GM19099 (cell line): ENCODE results near the gene CPE.

ENCODE experiments used
- POLR2A ChIP-seq: IDR thresholded peaks from 3 replicates; pipeline ENCODE4 v1.6.1; 2011; ENCODE audit warnings: low read depth; ENCODE audit not compliant: insufficient read length; ENCODE audit errors: extremely low read depth

The CPE gene

DNA sequence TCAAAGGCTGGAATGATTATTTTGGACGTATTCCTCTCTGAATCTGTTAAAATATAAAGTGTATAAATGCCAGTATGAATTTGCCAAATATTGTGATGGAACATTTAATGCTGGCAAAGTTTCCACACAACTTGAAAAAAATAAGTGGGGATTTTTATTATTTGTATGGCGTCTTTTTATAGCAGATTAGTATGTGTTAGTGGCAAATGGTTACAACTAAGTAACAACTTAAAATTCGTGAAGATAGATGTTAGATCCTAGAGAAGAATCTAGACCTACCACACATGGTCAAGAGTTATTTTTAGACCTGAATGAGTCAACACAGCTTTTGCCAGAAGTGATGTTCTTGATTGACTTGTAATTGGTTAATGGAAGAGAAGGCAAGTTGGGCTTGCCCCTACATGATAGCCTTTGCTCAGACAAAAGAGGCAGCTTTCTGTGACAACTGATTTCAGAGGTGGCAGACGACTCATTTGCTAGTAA is 4.8 kb downstream of the CPE start:
- no peak for TF ChIP-seq POLR2A

DNA sequence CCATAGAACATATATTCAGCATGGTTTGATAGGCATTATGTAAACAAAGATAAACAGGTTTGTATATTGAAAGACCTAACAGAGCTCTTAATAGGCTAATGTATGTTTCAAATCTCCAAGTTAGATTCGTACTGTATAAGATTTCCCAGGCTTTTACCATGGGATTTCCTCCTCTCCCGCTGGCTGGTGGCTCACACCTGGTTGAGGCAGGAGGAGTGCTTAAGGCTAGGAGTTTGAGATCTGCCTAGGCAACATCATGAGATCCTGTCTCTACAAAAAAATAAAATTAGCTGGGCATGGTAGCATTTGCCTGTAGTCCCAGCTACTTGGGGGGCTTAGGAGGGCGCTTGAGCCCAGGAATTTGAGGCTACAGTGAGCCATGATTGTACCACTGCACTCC is 5.4 kb downstream of the CPE start:
- no peak for TF ChIP-seq POLR2A

DNA sequence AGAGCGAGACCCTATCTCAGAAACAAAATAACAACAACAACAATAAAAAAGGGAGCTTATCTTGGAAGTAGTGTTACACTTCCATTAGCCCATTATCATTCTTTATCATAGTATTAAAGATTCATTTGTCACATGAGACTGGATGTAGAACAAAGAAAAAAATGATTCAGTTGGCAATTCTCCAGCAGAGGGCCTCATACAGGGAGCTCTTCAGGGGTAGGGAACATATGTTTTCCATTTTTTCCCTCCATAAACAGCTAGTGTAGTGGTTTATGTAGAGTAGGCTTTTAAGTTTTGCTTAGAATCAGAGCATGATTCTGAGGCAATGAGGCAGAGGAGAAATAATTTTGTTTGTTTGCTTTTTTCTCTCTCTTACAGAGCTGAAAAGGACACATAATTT is 5.8 kb downstream of the CPE start:
- no peak for TF ChIP-seq POLR2A

DNA sequence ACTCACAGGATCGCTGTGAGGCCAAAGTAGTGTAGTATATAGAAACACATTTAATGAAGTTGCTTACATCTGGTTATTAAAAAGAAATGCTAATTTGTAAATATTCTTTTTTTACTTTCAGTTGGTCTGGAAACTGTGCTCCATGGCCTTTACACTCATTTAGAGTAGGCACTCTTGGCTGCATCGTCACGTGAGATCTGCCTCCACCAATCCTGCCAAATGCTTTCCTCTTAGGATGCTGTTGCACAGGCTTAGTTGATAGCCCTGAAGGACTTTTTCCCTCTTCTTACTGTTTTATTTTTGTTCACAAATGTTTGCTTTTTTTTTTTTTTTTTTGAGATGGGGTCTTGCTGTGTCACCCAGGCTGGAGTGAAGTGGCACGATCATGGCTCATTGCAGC is 6.3 kb downstream of the CPE start:
- no peak for TF ChIP-seq POLR2A

DNA sequence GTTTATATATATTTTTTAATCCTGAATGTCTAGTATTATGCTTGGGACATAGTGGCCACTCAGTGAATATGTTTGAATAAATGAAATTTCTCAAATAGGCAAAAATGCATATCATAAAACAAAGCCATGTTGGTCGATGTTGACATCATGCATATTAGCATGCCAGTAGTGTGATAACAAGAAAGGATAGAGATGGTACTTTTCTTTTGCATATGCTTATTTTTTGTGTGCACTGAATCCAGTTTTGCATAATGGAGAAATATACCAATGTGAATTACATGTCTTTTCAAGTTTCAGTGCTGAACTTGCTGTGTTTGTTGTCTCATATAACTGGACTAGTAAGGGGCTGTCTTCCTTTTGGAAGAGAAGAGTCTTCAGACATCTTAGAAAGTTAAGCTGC is 7.5 kb downstream of the CPE start:
- no peak for TF ChIP-seq POLR2A

DNA sequence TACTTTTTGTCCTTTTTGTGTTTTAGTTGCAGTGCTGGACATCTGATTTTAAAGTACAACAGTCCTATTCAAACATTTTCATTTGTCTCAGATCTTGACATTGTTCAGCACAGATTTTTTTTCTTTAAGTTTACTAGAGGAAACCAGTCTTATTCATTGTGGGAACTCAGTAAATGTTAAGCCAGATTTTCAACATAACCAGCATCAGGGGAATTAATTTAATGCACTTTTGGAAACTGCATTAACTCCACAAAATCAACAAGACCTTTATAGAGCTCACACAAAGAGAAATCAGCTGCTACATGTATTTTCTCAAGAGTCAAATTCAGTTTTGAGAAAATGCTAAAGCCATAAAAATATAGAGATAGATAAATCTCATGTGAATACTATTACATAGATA is 9.9 kb downstream of the CPE start:
- TF ChIP-seq POLR2A = no peak

DNA sequence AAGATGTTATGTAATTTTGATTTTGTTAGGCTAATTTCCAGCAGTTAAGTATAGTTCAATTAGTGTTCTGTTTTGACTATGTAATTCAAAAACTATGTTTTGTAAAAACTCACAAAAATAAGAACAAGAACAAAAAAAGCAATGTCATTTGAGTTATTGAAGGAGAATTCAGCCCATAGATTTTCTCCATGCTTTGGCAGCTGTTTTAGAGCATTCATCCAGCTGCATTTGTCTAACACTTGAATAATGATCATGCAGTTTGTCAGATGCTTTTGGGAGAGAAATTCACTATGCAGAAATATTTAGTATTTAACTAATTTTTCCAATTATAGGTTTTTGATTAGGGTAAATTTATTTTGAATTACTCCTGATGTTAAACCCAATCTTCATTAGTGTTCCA is 14.2 kb downstream of the CPE start:
- no peak for TF ChIP-seq POLR2A

DNA sequence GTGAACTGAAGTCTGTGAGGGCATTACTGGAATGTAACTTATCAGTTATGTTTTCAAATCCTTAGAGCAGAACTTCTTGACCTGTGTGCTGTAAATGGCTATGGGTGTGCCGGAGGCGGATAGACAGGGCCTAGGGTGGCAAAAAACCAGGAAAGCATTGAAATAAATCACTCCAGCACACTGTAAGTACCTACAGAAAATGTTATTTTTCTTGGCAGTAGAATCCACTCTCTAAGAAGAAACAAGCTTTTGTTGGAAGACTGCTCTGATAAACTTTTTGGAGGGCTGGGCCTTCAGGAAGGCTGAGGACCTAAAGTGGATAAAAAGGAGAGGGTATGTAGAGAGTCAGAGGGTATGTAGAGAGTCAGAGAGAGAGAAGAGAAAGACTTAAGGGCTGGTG is 14.9 kb downstream of the CPE start:
- no peak for TF ChIP-seq POLR2A

DNA sequence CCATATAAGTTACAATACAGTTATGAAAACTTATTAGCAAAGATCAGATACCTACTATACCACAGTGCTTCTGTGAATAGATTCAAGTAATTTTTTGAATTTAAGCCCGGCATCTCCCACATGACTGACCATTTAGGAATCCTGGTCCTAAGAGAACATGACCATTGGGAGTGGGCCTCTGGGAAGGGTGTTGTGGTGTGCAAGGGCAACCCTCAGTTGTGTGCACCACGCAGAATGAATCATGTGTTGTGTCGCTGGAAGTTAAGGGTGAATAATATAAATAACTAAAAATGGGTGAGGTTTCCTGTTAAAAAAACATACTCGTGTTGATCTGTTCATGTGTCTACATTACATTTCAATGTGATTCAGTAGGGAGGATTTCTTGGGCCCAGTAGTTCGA is 15.5 kb downstream of the CPE start:
- TF ChIP-seq POLR2A = no peak

DNA sequence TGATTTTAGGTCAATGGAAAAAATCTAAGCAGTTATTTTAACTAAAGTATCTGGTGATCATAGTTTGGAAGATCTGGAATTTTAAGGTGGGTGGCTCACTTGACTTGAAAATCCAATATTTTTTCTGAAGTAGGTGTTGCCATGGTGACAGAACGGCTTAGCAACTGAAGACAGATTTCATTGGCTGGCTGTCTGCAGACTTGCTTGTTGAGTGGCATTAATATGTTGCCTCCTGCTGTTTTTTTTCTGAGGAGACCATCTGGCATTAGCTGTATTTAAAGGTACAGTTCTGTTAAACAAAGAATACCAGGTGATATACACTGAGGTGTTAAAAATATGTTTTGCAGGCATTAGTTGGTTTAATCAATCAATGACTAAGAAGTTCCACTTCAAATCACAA is 19.8 kb downstream of the CPE start:
- TF ChIP-seq POLR2A = no peak

DNA sequence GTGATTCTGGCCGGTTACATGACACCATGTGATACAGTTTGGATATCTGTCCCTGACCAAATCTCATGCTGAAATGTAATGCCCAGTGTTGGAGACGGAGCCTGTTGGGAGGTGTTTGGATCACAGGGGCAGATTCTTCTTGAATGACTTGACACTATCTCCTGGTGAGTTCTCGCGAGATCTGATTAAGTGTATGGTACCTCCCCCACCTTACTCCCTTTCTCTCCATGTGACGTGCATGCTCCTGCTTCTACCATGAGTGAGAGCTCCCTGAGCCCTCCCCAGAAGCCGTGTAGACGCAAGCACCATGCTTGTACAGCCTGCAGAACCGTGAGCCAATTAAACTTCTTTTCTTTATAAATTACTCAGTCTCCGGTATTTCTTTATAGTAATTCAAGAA is 23.6 kb downstream of the CPE start:
- TF ChIP-seq POLR2A = no peak

DNA sequence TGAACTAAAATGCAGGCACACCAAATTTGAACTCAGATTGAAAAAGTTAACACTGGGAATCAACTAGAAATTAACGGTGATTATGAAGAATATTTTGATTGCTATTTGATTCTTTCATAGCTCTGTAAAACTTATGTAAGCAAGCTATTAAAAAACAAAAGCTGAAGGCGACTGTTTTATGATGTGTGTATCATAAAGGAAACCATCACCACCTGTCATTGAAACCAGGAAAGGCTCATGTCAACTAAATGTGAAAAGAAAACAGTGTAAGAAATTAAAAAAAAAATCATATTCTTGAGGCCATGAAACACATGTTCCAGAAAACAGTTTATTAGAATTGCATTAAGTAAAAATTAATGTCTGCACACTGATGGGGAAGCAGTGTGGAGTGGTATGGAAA is 24.2 kb downstream of the CPE start:
- TF ChIP-seq POLR2A = no peak

DNA sequence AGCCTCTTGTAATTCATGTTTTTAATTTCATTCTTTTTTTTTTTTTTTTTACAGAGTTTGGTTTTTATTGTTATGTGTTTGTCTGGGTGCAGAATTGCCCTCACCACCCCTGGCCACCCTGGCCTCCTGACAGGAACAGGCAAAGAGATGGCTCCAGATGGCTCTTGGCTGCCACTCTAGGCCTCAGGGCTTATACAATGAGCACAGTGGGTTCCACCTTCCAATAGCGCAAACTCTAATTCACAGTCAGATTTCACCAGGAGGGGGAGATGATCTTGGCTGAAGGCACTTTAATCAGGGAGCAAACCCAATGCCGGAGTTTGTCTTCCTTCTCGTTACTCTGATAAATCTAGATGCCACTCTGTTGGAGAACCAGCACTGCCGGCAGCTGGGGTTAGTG is 24.8 kb downstream of the CPE start:
- no peak for TF ChIP-seq POLR2A

DNA sequence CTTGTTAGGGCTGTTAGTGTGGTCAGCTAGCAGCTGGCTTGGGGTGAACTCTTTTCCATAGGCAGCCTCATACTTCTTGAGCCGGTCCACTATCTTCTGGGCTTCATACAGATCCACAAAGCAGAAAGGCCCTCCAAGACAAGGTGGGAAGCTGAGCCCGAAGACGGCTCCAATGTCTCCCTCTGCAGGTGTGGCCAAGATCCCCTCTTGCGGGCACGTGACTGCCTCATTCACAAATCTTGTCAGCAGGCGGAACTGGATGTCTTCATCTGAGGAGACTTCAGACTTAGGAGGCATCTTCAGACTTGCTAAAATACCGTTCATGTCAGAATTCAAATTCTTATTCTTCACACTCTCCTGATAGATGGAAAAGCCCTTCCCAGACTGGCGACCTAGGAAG is 25.3 kb downstream of the CPE start:
- TF ChIP-seq POLR2A = no peak

DNA sequence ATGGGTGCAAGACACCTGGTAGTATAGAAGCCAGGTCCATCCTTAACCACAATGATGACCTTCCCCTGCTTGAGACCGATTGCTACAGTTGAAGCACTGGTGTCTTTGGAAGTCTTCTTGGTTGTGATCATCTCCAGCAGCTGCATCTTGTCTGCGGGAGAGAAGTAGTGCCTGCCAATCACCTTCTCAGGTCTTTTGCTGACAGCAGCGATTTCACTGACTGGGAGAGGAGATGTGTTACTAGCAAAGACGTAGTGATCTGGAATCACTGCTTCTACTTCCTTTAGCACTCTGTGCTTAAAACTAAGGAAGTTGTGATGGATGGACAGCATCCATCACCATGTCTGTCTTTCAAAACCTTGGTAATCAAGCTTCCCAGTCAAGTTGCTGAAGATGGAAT is 25.9 kb downstream of the CPE start:
- no peak for TF ChIP-seq POLR2A

DNA sequence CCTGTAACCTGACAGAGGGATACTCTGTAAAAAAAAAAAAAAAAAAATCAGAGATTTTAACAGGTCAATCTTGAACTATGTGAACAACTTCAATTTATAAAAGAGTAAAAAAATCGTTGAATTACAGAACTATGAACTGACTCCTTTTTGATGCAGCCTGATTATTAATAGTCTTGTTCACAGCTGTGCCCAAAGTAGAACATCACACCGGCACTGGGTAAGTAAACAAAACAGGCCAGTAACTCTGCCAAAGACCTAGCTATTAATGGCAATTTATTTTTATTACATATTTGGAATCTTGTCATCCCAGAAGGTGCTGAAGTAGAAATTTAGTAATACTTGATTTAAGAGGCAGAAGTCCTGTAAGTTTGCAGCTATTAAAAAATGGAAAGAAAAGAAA is 31.4 kb downstream of the CPE start:
- no peak for TF ChIP-seq POLR2A

DNA sequence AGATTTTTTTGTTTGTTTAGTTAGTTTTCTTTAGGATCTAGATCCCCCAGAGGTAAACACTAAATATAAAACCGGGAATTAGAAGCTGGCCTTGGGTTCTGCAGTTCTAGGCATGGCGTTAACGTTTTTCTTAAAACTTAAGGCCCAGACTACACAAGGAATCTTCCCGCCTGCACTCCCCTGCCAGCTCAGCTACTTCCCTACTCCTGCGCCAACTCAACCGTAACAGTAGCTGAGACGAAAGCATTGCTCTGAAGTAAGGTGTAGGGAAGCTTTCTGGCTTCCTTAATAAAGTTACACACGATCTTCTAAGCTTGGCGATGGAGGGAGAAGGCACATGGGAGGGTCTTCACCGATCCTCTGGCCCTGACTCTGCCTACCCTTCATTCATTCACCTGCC is 37.1 kb downstream of the CPE start:
- no peak for TF ChIP-seq POLR2A

DNA sequence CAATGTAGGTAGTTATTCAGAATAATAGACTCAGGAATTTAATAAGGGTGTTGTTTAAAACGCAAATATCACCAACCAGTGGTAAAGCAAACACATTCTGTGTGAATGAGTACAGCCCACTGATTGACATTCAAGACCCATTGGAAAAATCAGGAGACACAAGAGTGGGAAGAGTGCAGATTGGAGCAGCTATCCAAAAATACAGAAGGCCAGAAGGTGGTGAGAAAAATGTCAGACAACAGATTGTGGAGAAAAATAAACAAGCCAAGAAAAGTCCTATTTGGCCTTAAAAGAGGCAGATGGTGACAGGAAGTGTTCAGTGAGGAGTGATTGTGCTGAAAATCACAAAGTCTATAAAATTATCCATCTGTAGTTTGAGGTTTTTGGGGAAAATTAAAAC is 39.3 kb downstream of the CPE start:
- no peak for TF ChIP-seq POLR2A

DNA sequence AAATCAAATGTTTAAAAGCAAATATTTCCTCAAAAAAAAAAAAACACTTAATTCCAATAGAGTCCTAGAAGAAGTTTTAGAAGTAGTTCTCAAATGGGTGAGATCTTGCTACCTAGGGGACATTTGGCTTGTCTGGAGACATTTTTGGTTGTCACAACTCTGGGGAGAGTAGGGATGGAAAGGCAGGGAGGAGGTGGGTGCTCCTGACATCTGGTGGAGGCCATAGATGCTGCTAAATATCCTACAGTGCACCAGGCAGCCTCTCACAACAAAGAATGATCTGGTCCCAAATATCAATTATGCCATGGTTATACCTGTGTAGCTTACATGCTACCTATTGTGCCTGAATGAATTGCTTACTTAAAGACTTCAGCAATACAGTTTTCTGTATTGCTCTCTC is 46.8 kb downstream of the CPE start:
- TF ChIP-seq POLR2A = no peak

DNA sequence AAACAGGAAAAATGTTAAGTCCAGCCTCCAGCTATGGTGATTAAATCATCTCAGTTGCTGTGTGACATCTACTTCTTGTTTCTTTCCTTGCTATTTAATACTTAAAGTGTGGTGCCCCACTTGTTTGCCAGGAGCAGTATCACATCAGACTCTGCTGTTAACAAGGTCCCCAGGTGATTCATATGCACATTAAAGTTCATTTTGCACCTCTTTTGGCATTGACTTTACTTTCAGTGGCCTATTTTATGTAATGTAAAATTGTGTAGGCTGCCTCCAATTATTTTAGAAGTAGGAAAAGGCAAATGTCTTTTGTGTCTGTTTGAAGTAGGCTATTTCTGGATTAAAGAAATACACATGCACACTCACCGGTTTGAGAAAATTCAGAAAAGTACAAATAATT is 47.5 kb downstream of the CPE start:
- TF ChIP-seq POLR2A = no peak
